C4-2B (cell line): ENCODE results near the gene MLLT6.

Source experiments
- H3K27ac ChIP-seq: fragments of 450-650 bp; 2 replicates; pipeline ENCODE4 v1.5.1; 2017
- ZFX ChIP-seq: fragments of 450-650 bp; IDR thresholded peaks from 2 replicates; pipeline ENCODE4 v1.6.1; 2017
- TF ChIP-seq, protein P1 (sequence below): fragments of 450-650 bp; conservative IDR thresholded peaks from 2 replicates; pipeline ENCODE4 v1.5.1; 2017; ENCODE audit warnings: mild to moderate bottlenecking

The MLLT6 gene

GRCh38 chr17:38745545-38745944, 40.5 kb downstream of the MLLT6 start:
- TF ChIP-seq, protein P1, sequence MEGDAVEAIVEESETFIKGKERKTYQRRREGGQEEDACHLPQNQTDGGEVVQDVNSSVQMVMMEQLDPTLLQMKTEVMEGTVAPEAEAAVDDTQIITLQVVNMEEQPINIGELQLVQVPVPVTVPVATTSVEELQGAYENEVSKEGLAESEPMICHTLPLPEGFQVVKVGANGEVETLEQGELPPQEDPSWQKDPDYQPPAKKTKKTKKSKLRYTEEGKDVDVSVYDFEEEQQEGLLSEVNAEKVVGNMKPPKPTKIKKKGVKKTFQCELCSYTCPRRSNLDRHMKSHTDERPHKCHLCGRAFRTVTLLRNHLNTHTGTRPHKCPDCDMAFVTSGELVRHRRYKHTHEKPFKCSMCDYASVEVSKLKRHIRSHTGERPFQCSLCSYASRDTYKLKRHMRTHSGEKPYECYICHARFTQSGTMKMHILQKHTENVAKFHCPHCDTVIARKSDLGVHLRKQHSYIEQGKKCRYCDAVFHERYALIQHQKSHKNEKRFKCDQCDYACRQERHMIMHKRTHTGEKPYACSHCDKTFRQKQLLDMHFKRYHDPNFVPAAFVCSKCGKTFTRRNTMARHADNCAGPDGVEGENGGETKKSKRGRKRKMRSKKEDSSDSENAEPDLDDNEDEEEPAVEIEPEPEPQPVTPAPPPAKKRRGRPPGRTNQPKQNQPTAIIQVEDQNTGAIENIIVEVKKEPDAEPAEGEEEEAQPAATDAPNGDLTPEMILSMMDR = no peak
- no peak for TF ChIP-seq ZFX
- H3K27ac ChIP-seq = no peak overlapping the region; the same call in 1 of the 2 replicates

GRCh38 chr17:38746004-38746848, 41.2 kb downstream of the MLLT6 start:
- H3K27ac ChIP-seq = peak overlapping the region; percentile 97
- no peak for TF ChIP-seq ZFX
- TF ChIP-seq, protein P1 = no peak

GRCh38 chr17:38746849-38747462, 41.9 kb downstream of the MLLT6 start:
- TF ChIP-seq, protein P1 = no peak
- TF ChIP-seq ZFX = no peak
- peak overlapping the region; percentile 97 for H3K27ac ChIP-seq

GRCh38 chr17:38747463-38748148, 42.5 kb downstream of the MLLT6 start:
- TF ChIP-seq, protein P1 = no peak
- no peak for TF ChIP-seq ZFX
- H3K27ac ChIP-seq = peak overlapping the region; percentile 97

DNA sequence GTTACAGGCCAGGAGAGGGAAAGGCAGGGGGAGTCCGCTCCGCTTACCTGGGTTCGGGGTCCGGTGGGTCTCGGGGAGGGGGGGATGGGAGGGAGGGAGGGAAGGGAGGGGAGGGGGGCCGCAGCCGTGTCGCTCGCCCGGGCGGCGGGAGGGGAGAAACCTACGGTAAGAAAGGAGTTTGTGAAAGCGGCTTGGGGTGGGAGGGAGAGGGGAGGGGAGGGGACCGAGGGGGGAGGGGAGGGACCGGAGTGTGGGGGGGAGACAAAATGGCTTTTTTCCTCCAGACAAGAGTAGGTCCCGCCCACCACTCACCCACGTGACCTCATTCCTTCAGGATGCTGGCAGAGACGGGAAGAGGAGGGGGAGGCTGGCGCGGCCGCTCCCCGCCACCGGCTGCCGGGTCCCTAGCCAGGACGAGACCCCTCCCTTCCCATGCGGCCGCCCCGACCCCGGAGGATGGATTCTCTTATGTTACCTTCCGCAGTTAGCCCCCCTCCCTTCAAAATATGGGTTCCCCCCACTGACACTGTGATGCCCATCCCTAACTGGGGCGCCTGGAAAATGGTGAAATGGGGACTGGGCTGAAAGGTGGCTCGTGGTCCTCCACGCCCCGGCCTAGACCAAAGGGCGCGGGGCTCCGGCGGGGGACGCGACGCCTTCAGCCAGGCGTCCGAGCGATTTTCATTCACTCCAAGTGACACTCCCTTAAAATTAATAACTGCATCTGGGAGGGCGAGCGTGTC, 43.2 kb downstream of the MLLT6 start, which contains the start of gene PCGF2:
TSS of gene PCGF2 (minus strand) at position 188 of the 743 bp plus-strand sequence. CDS start 7,934 bp downstream, outside the sequence.
- TF ChIP-seq, protein P1 = no peak
- TF ChIP-seq ZFX = no peak
- H3K27ac ChIP-seq = peak within 1 kb of the TSS; percentile 97

GRCh38 chr17:38748892-38749222, 43.8 kb downstream of the MLLT6 start:
- peak overlapping the region; percentile 97 for H3K27ac ChIP-seq
- TF ChIP-seq, protein P1 = no peak
- no peak for TF ChIP-seq ZFX
